ENCODE data around the gene MMP10.

Gene MMP10

GRCh38 chr11:102780491-102780918, at the start of gene MMP10:
Gene MMP10 (minus strand): TSS chr11:102780628. CDS start chr11:102780591, 37 bp downstream.
- no peak within 1 kb of the TSS for H3K9ac ChIP-seq (ENCODE audit: insufficient read length, low read depth)
- H3K4me3 ChIP-seq (ENCODE audit: insufficient read length, low read depth) = no peak within 1 kb of the TSS
- H3K27me3 ChIP-seq (ENCODE audit: insufficient read depth, insufficient read length) = no peaks in the 10 kb centered on the region
- H3K36me3 ChIP-seq (ENCODE audit: insufficient read depth, insufficient read length, low read length) = no peaks in the 10 kb centered on the region
- TF ChIP-seq YY1 (IDR thresholded peaks at IDR 0.05; ENCODE audit: insufficient read depth, insufficient read length) = no peak
- TF ChIP-seq SUZ12 (IDR thresholded peaks at IDR 0.05; ENCODE audit: extremely low read depth, insufficient read depth, insufficient read length) = no peak
- TF ChIP-seq ZNF274 (IDR thresholded peaks at IDR 0.05; ENCODE audit: low read depth, low read length) = no peak
- H3K9me3 ChIP-seq (ENCODE audit: insufficient read depth, low read length) = no peaks in the 10 kb centered on the region
- H3K4me1 ChIP-seq (ENCODE audit: insufficient read depth, insufficient read length) = no peaks in the 10 kb centered on the region
- peak; percentile 40 for DNase-seq (ENCODE audit: low read depth, low spot score)

- no peaks in the 10 kb centered on the region for H3K36me3 ChIP-seq (ENCODE audit: insufficient read depth, insufficient read length, low read length)
- no peak for TF ChIP-seq SUZ12 (IDR thresholded peaks at IDR 0.05; ENCODE audit: extremely low read depth, insufficient read depth, insufficient read length)
- no peak for TF ChIP-seq YY1 (IDR thresholded peaks at IDR 0.05; ENCODE audit: insufficient read depth, insufficient read length)
- no peak for TF ChIP-seq ZNF274 (IDR thresholded peaks at IDR 0.05; ENCODE audit: low read depth, low read length)
- H3K4me3 ChIP-seq (ENCODE audit: insufficient read length, low read depth) = no peak overlapping the region
- no peak overlapping the region for H3K9ac ChIP-seq (ENCODE audit: insufficient read length, low read depth)
- no peaks in the 10 kb centered on the region for H3K27me3 ChIP-seq (ENCODE audit: insufficient read depth, insufficient read length)
- DNase-seq (ENCODE audit: low read depth, low spot score) = no peak
- no peaks in the 10 kb centered on the region for H3K4me1 ChIP-seq (ENCODE audit: insufficient read depth, insufficient read length)
- H3K9me3 ChIP-seq (ENCODE audit: insufficient read depth, low read length) = no peaks in the 10 kb centered on the region
These were observed 49.0 kb upstream of the MMP10 start for GRCh38 chr11:102829316-102830000.

GRCh38 chr11:102824556-102824955, 44.1 kb upstream of the MMP10 start:
- H3K9me3 ChIP-seq (ENCODE audit: insufficient read depth, low read length) = no peaks in the 10 kb centered on the region
- no peak for DNase-seq (ENCODE audit: low read depth, low spot score)
- TF ChIP-seq SUZ12 (IDR thresholded peaks at IDR 0.05; ENCODE audit: extremely low read depth, insufficient read depth, insufficient read length) (no peak), YY1 (IDR thresholded peaks at IDR 0.05; ENCODE audit: insufficient read depth, insufficient read length) (no peak), ZNF274 (IDR thresholded peaks at IDR 0.05; ENCODE audit: low read depth, low read length) (no peak)

GRCh38 chr11:102819491-102819890, 39.1 kb upstream of the MMP10 start:
- no peak for DNase-seq (ENCODE audit: low read depth, low spot score)
- Histone ChIP-seq H3K36me3 (ENCODE audit: insufficient read depth, insufficient read length, low read length) (no peaks in the 10 kb centered on the region), H3K4me3 (ENCODE audit: insufficient read length, low read depth) (no peak overlapping the region), H3K4me1 (ENCODE audit: insufficient read depth, insufficient read length) (no peaks in the 10 kb centered on the region), H3K27me3 (ENCODE audit: insufficient read depth, insufficient read length) (no peaks in the 10 kb centered on the region), H3K9me3 (ENCODE audit: insufficient read depth, low read length) (no peaks in the 10 kb centered on the region), H3K9ac (ENCODE audit: insufficient read length, low read depth) (no peak overlapping the region)
- TF ChIP-seq YY1 (IDR thresholded peaks at IDR 0.05; ENCODE audit: insufficient read depth, insufficient read length) (no peak), ZNF274 (IDR thresholded peaks at IDR 0.05; ENCODE audit: low read depth, low read length) (no peak), SUZ12 (IDR thresholded peaks at IDR 0.05; ENCODE audit: extremely low read depth, insufficient read depth, insufficient read length) (no peak)

More at GRCh38 chr11:102824556-102824955, 44.1 kb upstream of the MMP10 start:
- no peaks in the 10 kb centered on the region for H3K27me3 ChIP-seq (ENCODE audit: insufficient read depth, insufficient read length)
- no peaks in the 10 kb centered on the region for H3K36me3 ChIP-seq (ENCODE audit: insufficient read depth, insufficient read length, low read length)
- H3K9ac ChIP-seq (ENCODE audit: insufficient read length, low read depth) = no peak overlapping the region
- no peaks in the 10 kb centered on the region for H3K4me1 ChIP-seq (ENCODE audit: insufficient read depth, insufficient read length)
- H3K4me3 ChIP-seq (ENCODE audit: insufficient read length, low read depth) = no peak overlapping the region

GRCh38 chr11:102813484-102813883, 33.1 kb upstream of the MMP10 start:
- Histone ChIP-seq H3K4me1 (ENCODE audit: insufficient read depth, insufficient read length) (no peaks in the 10 kb centered on the region), H3K9me3 (ENCODE audit: insufficient read depth, low read length) (no peaks in the 10 kb centered on the region), H3K4me3 (ENCODE audit: insufficient read length, low read depth) (no peak overlapping the region), H3K9ac (ENCODE audit: insufficient read length, low read depth) (no peak overlapping the region), H3K36me3 (ENCODE audit: insufficient read depth, insufficient read length, low read length) (no peaks in the 10 kb centered on the region), H3K27me3 (ENCODE audit: insufficient read depth, insufficient read length) (no peaks in the 10 kb centered on the region)
- no peak for DNase-seq (ENCODE audit: low read depth, low spot score)
- TF ChIP-seq ZNF274 (IDR thresholded peaks at IDR 0.05; ENCODE audit: low read depth, low read length) = no peak
- TF ChIP-seq SUZ12 (IDR thresholded peaks at IDR 0.05; ENCODE audit: extremely low read depth, insufficient read depth, insufficient read length) = no peak
- TF ChIP-seq YY1 (IDR thresholded peaks at IDR 0.05; ENCODE audit: insufficient read depth, insufficient read length) = no peak

- Histone ChIP-seq H3K27me3 (ENCODE audit: insufficient read depth, insufficient read length) (no peaks in the 10 kb centered on the region), H3K4me3 (ENCODE audit: insufficient read length, low read depth) (no peak overlapping the region), H3K9me3 (ENCODE audit: insufficient read depth, low read length) (no peaks in the 10 kb centered on the region), H3K36me3 (ENCODE audit: insufficient read depth, insufficient read length, low read length) (no peaks in the 10 kb centered on the region), H3K9ac (ENCODE audit: insufficient read length, low read depth) (no peak overlapping the region), H3K4me1 (ENCODE audit: insufficient read depth, insufficient read length) (no peaks in the 10 kb centered on the region)
- DNase-seq (ENCODE audit: low read depth, low spot score) = no peak
- TF ChIP-seq SUZ12 (IDR thresholded peaks at IDR 0.05; ENCODE audit: extremely low read depth, insufficient read depth, insufficient read length) (no peak), YY1 (IDR thresholded peaks at IDR 0.05; ENCODE audit: insufficient read depth, insufficient read length) (no peak), ZNF274 (IDR thresholded peaks at IDR 0.05; ENCODE audit: low read depth, low read length) (no peak)
These were observed 31.8 kb upstream of the MMP10 start for GRCh38 chr11:102812188-102812587.

GRCh38 chr11:102810950-102811660, 30.7 kb upstream of the MMP10 start:
- Histone ChIP-seq H3K9ac (ENCODE audit: insufficient read length, low read depth) (no peak overlapping the region), H3K9me3 (ENCODE audit: insufficient read depth, low read length) (no peaks in the 10 kb centered on the region), H3K4me3 (ENCODE audit: insufficient read length, low read depth) (no peak overlapping the region), H3K4me1 (ENCODE audit: insufficient read depth, insufficient read length) (no peaks in the 10 kb centered on the region), H3K36me3 (ENCODE audit: insufficient read depth, insufficient read length, low read length) (no peaks in the 10 kb centered on the region), H3K27me3 (ENCODE audit: insufficient read depth, insufficient read length) (no peaks in the 10 kb centered on the region)
- no peak for DNase-seq (ENCODE audit: low read depth, low spot score)
- TF ChIP-seq ZNF274 (IDR thresholded peaks at IDR 0.05; ENCODE audit: low read depth, low read length) (no peak), SUZ12 (IDR thresholded peaks at IDR 0.05; ENCODE audit: extremely low read depth, insufficient read depth, insufficient read length) (no peak), YY1 (IDR thresholded peaks at IDR 0.05; ENCODE audit: insufficient read depth, insufficient read length) (no peak)
